ENCODE measurements around the gene GALNT12. TPM values are rescaled to one million over a fixed set of nuclear protein-coding genes. Genes with fewer than 3 reads are reported as not detected.

The GALNT12 gene
- total and polyA plus RNA-seq, 8 donors, result 4.2 to 12.2 (median 9.6) TPM

GRCh38 chr9:98864281-98865174, 57.1 kb downstream of the GALNT12 start:
- 93 to 97% methylated on average over 7 of the region's 7 CpGs for WGBS, 2 donors
- TF ChIP-seq CTCF (IDR thresholded peaks at IDR 0.05), result no peak
- Histone ChIP-seq H3K36me3 (no peaks in the 10 kb centered on the region), H3K27me3 (no peaks in the 10 kb centered on the region), H3K9me3 (no peaks in the 10 kb centered on the region), H3K4me3 (no peak overlapping the region), H3K27ac (no peak overlapping the region), H3K4me1 (peaks cover 8 to 23% (median 10%) of the 10 kb centered on the region in 3 donors)
- ATAC-seq (no peak), DNase-seq (no peak), FAIRE-seq (no peak)
- intact Hi-C loops (cut with DNase I), result loop anchor here in 1 of 3 donors (5.0 kb wide), 1 partner anchor 133 kb away; no protein-coding TSS in a partner anchor

GRCh38 chr9:98865284-98865875, 57.9 kb downstream of the GALNT12 start:
- no peak overlapping the region for H3K27ac ChIP-seq
- no peaks in the 10 kb centered on the region for H3K27me3 ChIP-seq
- H3K36me3 ChIP-seq, result no peaks in the 10 kb centered on the region
- 86 to 93% methylated on average over 5 of the region's 5 CpGs for WGBS, 2 donors
- H3K4me3 ChIP-seq, result no peak overlapping the region
- no peak for FAIRE-seq
- no peak for ATAC-seq
- peaks cover 8 to 27% (median 10%) of the 10 kb centered on the region in 3 donors for H3K4me1 ChIP-seq
- TF ChIP-seq CTCF (IDR thresholded peaks at IDR 0.05), result no peak
- H3K9me3 ChIP-seq, result no peaks in the 10 kb centered on the region
- intact Hi-C loops (cut with DNase I), result no loop called here
- DNase-seq, result no peak

GRCh38 chr9:98866435-98867102, 59.1 kb downstream of the GALNT12 start:
- intact Hi-C loops (cut with DNase I), result no loop called here
- Histone ChIP-seq H3K27me3 (no peaks in the 10 kb centered on the region), H3K27ac (peak overlapping the region; percentile 18 to 69 (median 65)), H3K4me3 (no peak overlapping the region), H3K4me1 (peaks cover 8 to 27% (median 10%) of the 10 kb centered on the region in 3 donors), H3K36me3 (no peaks in the 10 kb centered on the region), H3K9me3 (no peaks in the 10 kb centered on the region)
- no peak for ATAC-seq
- no peak for TF ChIP-seq CTCF (IDR thresholded peaks at IDR 0.05)
- FAIRE-seq, result no peak
- WGBS, 2 donors, result 71 to 79% methylated on average over 6 of the region's 6 CpGs
- no peak for DNase-seq

GRCh38 chr9:98867103-98867428, 59.6 kb downstream of the GALNT12 start:
- no peaks in the 10 kb centered on the region for H3K27me3 ChIP-seq
- no peak for DNase-seq
- no peak for FAIRE-seq
- H3K36me3 ChIP-seq, result no peaks in the 10 kb centered on the region
- 62 to 67% methylated on average over 1 of the region's 1 CpG for WGBS, 2 donors
- TF ChIP-seq CTCF (IDR thresholded peaks at IDR 0.05), result no peak
- peak in 3 of 4 donors; percentile 13 to 27 (median 13) for ATAC-seq
- H3K4me1 ChIP-seq, result peaks cover 8 to 27% (median 10%) of the 10 kb centered on the region in 3 donors
- intact Hi-C loops (cut with DNase I), result no loop called here
- peak overlapping the region in 3 of 4 donors; percentile 62 to 69 (median 68) for H3K27ac ChIP-seq
- H3K4me3 ChIP-seq, result no peak overlapping the region
- H3K9me3 ChIP-seq, result no peaks in the 10 kb centered on the region

All from pancreas (tissue), 10 donors.